Astrocyte (in vitro differentiated cells and primary cell): ENCODE data around the gene GLB1L3.

ENCODE experiments used
- EZH2 ChIP-seq: IDR thresholded peaks from 2 replicates; pipeline ENCODE4 v1.6.1; 2012; ENCODE audit warnings: mild to moderate bottlenecking, low read length, inconsistent platforms; ENCODE audit not compliant: insufficient read depth
- TF ChIP-seq, protein P1 (sequence below): IDR thresholded peaks from 2 replicates; pipeline ENCODE4 v1.5.1; 2011; ENCODE audit warnings: low read depth, mild to moderate bottlenecking, inconsistent platforms, low read length, moderate library complexity; ENCODE audit not compliant: insufficient read depth

DNA sequence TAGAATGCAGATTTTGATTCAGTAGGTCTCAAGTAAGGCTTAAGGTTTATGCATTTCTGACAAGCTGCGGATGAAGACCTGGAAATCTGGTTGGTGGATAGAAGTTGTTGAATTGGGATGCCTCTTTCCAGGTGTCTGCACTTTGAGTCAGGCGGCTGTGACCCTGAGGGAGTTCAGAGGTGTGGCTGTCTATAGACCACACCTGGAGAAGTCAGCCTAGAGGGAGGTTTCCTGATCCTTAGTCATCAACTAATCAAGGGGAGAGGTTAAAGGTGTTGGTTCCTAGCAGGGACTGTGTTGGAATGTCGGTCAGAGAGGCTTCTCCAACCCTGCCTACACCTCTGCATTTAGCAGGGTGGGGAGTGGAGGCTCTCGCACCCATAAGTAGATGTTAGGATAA is 63.6 kb downstream of the GLB1L3 start:
- TF ChIP-seq, protein P1, sequence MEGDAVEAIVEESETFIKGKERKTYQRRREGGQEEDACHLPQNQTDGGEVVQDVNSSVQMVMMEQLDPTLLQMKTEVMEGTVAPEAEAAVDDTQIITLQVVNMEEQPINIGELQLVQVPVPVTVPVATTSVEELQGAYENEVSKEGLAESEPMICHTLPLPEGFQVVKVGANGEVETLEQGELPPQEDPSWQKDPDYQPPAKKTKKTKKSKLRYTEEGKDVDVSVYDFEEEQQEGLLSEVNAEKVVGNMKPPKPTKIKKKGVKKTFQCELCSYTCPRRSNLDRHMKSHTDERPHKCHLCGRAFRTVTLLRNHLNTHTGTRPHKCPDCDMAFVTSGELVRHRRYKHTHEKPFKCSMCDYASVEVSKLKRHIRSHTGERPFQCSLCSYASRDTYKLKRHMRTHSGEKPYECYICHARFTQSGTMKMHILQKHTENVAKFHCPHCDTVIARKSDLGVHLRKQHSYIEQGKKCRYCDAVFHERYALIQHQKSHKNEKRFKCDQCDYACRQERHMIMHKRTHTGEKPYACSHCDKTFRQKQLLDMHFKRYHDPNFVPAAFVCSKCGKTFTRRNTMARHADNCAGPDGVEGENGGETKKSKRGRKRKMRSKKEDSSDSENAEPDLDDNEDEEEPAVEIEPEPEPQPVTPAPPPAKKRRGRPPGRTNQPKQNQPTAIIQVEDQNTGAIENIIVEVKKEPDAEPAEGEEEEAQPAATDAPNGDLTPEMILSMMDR = no peak
- no peak for TF ChIP-seq EZH2
